DND-41 (cell line): ENCODE measurements around the gene CD58.

Source experiments
- ATAC-seq: fragments of 200-7000 bp; cut with Tn5 transposase; 3 replicates; pipeline ENCODE4 v1.9.1; 2021; ENCODE audit warnings: low read depth; ENCODE audit not compliant: insufficient read depth
- DNase-seq: peaks from one replicate; pipeline ENCODE4 v3.0.0-alpha.2; 2020
- H2AFZ ChIP-seq: 2 replicates; pipeline ENCODE4 v1.6.0; 2012; ENCODE audit warnings: low read depth, low read length
- H3K27ac ChIP-seq: 2 replicates; pipeline ENCODE4 v1.5.1; 2012; ENCODE audit warnings: low read length, inconsistent platforms
- H3K27me3 ChIP-seq: fragments of 200-600 bp; sonication (generic); 2 replicates; pipeline ENCODE4 v1.6.0; 2012; ENCODE audit warnings: low read length, mild to moderate bottlenecking, inconsistent platforms; ENCODE audit not compliant: insufficient read depth, poor library complexity
- H3K36me3 ChIP-seq: 2 replicates; pipeline ENCODE4 v1.5.1; 2012; ENCODE audit warnings: low read length, inconsistent platforms; ENCODE audit not compliant: insufficient read depth
- H3K4me1 ChIP-seq: 2 replicates; pipeline ENCODE4 v1.5.1; 2012; ENCODE audit warnings: mild to moderate bottlenecking, low read length; ENCODE audit not compliant: insufficient read depth
- H3K4me2 ChIP-seq: 2 replicates; pipeline ENCODE4 v1.6.0; 2012; ENCODE audit warnings: mild to moderate bottlenecking, moderate library complexity, low read length, inconsistent platforms; ENCODE audit not compliant: insufficient read depth
- H3K4me3 ChIP-seq, 2 experiments: fragments of 200-600 bp in 1 of 2; shearing (Covaris generic) in 1 of 2; 2 replicates each; pipeline ENCODE4 v1.5.1; 2012 to 2016; ENCODE audit warnings: inconsistent platforms in 2 of 2, low read length in 2 of 2, mild to moderate bottlenecking in 2 of 2, low read depth in 1 of 2, moderate library complexity in 1 of 2
- H3K79me2 ChIP-seq: 2 replicates; pipeline ENCODE4 v1.6.0; 2012; ENCODE audit warnings: low read length, inconsistent platforms; ENCODE audit not compliant: insufficient read depth
- H3K9ac ChIP-seq: 2 replicates; pipeline ENCODE4 v1.6.0; 2012; ENCODE audit warnings: low read depth, mild to moderate bottlenecking, inconsistent platforms, low read length, moderate library complexity
- H3K9me3 ChIP-seq: 2 replicates; pipeline ENCODE4 v1.5.1; 2012; ENCODE audit warnings: low read length, moderate library complexity, mild to moderate bottlenecking, inconsistent platforms; ENCODE audit not compliant: insufficient read depth, severe bottlenecking
- H4K20me1 ChIP-seq: 2 replicates; pipeline ENCODE4 v1.6.0; 2012; ENCODE audit warnings: low read length; ENCODE audit not compliant: insufficient read depth
- CTCF ChIP-seq: IDR thresholded peaks from 2 replicates; pipeline ENCODE4 v1.5.1; 2012; ENCODE audit warnings: borderline replicate concordance, low read length, moderate library complexity, mild to moderate bottlenecking; ENCODE audit not compliant: poor library complexity, severe bottlenecking; ENCODE audit errors: extremely low read depth
- EZH2 ChIP-seq: IDR thresholded peaks from 3 replicates; pipeline ENCODE4 v1.6.1; 2012; ENCODE audit warnings: borderline replicate concordance, low read depth, mild to moderate bottlenecking, moderate library complexity, low read length, inconsistent platforms; ENCODE audit not compliant: severe bottlenecking

Gene CD58

GRCh38 chr1:116572771-116573430, 2.1 kb upstream of the CD58 start:
- H3K4me3 ChIP-seq, result no peak overlapping the region
- DNase-seq (no peak), ATAC-seq (no peak)
- H3K9me3 ChIP-seq, result no peaks in the 10 kb centered on the region
- H3K4me1 ChIP-seq, result peaks cover 35% of the 10 kb centered on the region
- H3K4me2 ChIP-seq, result no peak overlapping the region
- H3K79me2 ChIP-seq, result peaks cover 29% of the 10 kb centered on the region
- no peaks in the 10 kb centered on the region for H3K36me3 ChIP-seq
- H2AFZ ChIP-seq, result no peak overlapping the region
- H4K20me1 ChIP-seq, result no peaks in the 10 kb centered on the region; the same call in 1 of the 2 replicates
- H3K27me3 ChIP-seq, result no peaks in the 10 kb centered on the region
- TF ChIP-seq EZH2, result no peak
- TF ChIP-seq CTCF, result no peak
- H3K27ac ChIP-seq, result no peak overlapping the region
- H3K9ac ChIP-seq, result no peak overlapping the region

GRCh38 chr1:116572099-116572498, 1.3 kb upstream of the CD58 start:
- Histone ChIP-seq H3K27ac (no peak overlapping the region), H3K4me2 (no peak overlapping the region), H3K9me3 (no peaks in the 10 kb centered on the region), H3K36me3 (no peaks in the 10 kb centered on the region), H3K9ac (no peak overlapping the region), H2AFZ (no peak overlapping the region), H3K4me3 (no peak overlapping the region), H3K79me2 (peaks cover 37% of the 10 kb centered on the region), H3K27me3 (no peaks in the 10 kb centered on the region), H4K20me1 (no peaks in the 10 kb centered on the region; the same call in 1 of the 2 replicates), H3K4me1 (peaks cover 42% of the 10 kb centered on the region)
- TF ChIP-seq CTCF (no peak), EZH2 (no peak)
- no peak for ATAC-seq
- no peak for DNase-seq

- Histone ChIP-seq H3K79me2 (peaks cover 42% of the 10 kb centered on the region), H4K20me1 (no peaks in the 10 kb centered on the region; the same call in 1 of the 2 replicates), H3K27me3 (no peaks in the 10 kb centered on the region), H3K36me3 (no peaks in the 10 kb centered on the region), H3K4me2 (peak overlapping the region; percentile 87), H3K9me3 (no peaks in the 10 kb centered on the region), H2AFZ (peak overlapping the region; percentile 69), H3K4me1 (peaks cover 42% of the 10 kb centered on the region), H3K4me3 (peak overlapping the region; percentile 32 to 60; a peak in 3 of 4 replicates), H3K27ac (peak overlapping the region; percentile 80), H3K9ac (peak overlapping the region; percentile 74)
- ATAC-seq (0 out of 3 replicates have a peak, but pooled peaks have one; percentile 7), DNase-seq (no peak)
- TF ChIP-seq CTCF (no peak), EZH2 (no peak)
These were observed 541 bp upstream of the CD58 start for GRCh38 chr1:116571215-116571919.
